Myocyte (in vitro differentiated cells): ENCODE results near the gene DDX51. TPM values are rescaled to one million over a fixed set of nuclear protein-coding genes. Genes with fewer than 3 reads are reported as not detected.

Source experiments
- DNase-seq: peaks from one replicate; pipeline ENCODE4 v3.0.0-alpha.2; 2012; ENCODE audit warnings: low read depth
- total RNA-seq: library from RNA; depleted of rRNA; stranded (reverse); fragments of >200 nt; gene quantifications from 2 replicates; pipeline ENCODE4 v1.2.3, GENCODE V29; 2014

Gene DDX51
- total RNA-seq, 1 donor from 2014 or later = 6.4 TPM

DNA sequence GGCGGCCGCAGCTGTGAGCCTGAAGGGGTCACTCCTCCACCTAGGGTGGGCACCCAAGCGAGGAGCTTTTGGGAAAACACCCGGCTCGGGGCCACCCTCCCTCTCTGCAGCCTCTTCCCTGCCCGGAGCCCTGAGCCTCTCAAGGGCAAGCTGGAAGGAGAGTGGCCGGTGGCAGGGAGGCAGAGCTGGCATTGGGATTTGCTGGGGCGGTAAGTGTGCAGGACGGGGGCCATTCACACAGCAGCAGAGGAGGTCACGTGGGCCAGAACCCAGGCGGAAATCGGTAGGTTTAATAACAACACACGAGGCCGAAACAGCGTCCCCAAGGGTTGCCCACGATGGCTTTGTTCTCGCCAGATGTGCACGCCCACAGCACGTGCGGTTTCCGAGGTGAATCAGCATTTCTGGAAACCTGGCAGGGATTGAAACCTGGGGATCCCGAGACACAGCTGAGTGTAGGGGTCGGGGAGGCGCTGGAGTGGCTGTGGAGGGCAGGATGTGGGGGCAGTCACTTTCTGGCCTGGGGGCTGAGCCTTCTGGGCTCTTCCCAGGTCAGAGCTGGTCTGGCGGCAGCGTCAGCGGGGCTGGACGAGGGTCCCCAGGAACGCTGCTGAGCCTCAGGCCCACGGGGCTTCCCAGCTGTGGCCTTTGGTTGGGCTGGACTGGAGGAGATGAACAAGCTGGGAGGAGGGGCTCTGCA lies 23.6 kb upstream of the DDX51 start:
- DNase-seq = no peak

DNA sequence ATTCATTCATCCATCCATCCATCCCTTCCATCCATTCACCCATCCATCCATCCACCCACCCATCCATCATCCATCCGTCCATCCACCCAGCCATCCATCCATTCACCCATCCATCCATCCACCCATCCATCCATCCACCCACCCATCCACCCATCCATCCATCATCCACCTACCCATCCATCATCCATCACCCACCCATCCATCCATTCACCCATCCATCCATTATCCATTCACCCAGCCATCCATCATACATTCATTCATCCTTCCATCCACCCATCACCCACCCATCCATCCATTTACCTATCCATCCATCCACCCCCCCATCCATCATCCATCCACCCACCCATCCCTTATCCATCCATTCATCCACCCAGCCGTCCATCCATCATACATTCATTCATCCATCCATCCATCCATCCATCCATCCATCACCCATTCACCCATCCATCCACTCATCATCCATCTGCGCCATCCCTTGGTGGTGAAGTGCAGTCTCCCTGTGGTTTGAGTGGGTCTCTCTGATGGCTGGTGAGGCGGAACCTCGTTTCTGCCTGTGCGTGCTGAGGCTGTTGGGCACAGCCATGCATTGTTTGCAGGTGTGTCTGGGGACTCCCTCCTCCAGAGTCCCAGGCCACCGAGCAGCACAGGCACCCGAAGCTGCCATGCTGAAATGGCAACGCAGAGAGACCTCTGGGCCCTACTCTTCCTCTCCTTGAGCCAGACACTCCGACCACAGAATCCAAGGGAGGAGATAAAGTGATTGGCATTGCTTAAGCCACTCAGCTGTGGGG lies 22.9 kb upstream of the DDX51 start:
- no peak for DNase-seq

DNA sequence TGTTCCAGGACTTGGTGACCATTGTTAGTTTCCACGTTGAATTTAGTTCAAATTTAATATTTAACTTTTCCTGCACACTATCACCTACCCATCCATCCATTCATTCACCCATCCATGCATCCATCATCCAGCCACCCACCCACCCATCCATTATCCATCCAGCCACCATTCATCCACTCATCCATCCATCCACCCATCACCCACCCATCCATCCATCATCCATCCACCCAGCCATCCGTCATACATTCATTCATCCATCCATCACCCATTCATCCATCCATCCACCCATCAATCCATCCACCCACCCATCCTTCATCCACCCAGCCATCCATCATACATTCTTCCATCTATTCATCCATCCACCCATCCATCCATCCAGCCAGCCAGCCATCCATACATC lies 22.0 kb upstream of the DDX51 start:
- no peak for DNase-seq

DNA sequence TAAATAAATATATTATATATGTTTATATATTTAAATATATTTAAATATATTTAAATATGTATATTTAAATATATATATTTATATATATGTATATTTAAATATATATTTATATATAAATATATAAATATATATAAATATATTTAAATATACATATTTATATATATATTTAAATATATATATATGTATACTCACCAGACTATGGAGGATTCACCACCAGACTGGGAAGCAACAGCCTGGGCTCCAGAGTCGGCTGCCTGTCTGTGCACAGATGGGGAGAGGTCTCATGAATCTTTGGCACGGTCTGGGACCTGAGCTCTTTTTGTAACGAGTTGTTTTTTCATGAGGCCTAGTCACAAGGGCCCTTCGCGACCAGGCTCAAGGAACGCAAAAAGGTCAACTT lies 21.5 kb upstream of the DDX51 start:
- DNase-seq = no peak

DNA sequence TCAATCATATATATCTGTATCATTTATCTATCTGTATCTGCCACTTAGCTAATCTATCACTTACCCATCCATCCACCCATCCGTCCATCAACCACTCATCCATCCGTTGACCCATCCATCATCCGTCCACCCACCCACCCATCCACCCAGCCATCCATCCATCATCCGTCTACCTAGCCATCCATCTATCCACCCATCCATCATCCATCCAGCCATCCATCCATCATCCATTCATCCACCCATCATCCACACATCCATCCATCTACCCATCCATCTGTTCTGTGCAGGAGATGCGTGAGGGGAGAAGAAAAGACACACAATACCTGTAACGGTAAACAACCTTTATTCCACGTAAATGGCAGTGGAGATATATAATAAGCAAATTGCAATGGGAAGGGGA lies 20.3 kb upstream of the DDX51 start:
- no peak for DNase-seq

DNA sequence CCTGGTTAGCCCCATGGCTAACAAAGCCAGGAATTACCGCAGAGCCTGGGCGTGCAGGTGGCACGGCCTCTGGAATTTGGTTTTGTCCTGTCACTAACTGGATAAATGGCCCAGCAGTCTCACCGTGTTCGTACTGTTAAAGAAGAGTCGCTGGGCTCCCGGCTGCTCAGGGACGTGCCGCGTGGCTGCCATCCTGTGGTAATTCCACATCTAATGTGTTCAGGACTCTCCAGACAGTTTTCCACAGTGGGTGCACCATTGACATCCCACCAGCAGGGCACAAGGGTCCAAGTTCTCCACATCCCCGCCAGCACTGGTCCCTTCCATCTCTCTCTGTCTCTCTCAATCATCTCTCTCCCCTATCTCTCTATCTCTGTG lies 19.8 kb upstream of the DDX51 start:
- peak; percentile 23 for DNase-seq

DNA sequence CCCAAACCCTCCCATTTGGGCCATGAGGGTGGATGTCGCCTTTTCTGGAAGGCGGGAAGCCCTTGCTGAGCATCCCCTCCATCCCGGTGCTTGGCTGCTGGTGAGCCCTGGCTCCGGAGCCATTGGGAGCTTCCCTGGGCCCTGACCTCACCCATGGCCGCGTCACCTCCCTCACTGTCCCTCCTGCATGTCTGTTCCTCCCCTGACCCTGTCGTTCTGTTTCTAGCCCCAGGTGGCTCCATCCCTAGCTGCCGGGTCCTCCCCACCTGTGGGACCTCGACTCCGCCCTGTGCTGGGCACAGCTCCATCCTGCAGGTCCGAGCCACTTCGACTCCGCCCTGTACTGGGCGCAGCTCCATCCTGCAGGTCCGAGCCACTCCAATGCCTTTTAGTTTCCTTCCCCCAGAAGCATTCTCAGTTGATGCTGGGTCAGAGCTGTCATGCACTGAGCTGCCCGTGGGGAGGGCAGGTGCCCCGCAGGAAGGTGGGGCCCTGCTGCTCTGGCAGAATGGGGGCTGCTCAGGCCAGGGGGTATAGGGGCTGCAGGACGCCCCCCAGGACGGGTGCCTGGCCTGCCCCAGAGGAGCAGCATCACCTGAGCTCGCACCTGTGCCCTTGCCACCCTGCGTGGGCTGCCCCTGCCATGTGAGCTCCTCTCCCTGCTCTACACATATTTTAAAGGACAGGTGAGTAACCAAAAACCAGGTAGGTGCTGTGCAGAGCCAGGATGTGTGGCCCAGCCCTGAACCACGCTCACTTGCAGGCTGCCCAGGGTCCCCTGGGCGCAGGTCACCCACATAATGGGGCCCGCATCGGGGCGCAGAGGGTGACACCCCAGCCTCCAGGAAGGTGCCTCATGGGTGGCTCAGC lies 19.2 kb upstream of the DDX51 start:
- no peak for DNase-seq

DNA sequence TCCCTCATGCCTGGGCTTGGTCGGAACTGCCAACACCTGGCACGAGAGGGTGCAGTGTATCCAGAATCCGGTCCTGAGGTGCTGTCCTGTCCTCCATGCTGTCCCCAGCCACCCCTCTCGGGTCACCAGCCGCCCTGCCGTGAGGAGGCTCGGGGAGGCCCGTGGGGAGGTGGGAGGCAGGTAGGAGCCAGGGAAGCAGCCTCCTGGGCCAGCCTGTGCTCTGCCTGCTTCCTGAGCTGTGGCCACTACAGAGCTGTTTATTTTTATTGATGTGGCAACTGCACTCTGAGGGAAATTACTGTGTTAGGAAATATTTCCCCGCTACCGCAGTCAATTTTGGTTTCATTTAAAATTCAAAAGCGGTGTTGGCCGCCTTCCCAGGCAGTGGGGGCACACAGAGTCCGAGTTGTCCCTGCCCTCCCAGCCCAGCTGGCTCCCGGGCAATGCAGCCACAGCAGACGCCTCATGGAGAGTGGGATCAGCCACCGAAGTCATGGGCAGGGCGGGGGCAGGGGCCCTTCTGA lies 18.5 kb upstream of the DDX51 start:
- peak; percentile 94 for DNase-seq

DNA sequence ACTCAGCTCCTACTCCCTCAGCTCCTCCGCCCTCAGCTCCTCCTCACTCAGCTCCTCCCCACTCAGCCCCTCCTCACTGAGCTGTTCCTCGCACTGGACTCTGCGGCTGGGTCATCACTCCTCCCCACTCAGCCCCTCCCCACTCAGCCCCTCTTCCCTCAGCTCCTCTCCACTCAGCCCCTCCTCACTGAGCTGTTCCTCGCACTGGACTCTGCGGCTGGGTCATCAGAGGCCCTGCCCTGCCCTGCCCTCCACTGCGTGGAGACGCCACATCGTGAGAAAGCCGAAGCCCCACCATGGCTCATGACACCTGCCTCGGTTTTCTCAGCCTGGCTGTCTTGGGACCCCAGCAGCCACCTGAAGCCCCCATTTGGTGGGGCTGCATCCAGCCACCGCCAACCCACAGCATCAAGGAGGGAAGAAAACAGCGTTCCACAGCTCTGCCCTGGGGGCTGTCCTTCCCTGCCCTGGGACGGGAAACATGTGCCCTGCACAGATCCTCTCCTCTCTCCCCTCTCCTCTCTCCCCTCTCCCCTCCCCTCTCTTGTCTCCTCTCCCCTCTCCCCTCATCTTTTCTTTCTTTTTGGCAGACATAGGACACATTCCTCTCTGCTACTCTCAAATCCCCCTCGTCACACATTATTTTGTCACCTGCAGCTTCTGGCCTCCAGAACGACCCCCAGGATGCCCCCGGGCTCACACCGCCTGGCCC lies 17.8 kb upstream of the DDX51 start:
- no peak for DNase-seq

DNA sequence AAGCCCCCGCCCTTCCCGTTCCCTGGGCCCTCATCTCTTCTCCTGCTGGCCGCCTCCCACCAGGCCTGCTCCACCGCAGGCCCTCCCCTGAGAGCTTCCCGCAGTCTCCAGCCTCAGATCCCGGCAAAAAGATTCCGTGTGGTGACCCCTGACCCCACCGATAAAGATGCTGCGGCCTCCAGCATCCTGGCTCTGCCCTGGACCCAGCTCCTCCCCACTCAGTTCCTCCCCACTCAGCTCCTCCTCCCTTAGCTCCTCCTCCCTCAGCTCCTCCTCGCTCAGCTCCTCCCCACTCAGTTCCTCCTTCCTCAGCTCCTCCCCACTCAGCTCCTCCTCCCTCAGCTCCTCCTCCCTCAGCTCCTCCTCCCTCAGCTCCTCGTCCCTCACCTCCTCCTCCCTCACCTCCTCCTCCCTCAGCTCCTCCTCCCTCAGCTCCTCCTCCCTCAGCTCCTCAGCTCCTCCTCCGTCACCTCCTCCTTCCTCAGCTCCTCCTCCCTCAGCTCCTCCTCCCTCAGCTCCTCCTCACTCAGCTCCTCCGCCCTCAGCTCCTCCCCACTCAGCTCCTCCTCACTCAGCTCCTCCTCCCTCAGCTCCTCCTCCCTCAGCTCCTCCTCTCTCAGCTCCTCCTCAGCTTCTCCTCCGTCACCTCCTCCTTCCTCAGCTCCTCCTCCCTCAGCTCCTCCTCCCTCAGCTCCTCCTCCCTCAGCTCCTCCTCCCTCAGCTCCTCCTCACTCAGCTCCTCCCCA lies 17.1 kb upstream of the DDX51 start:
- DNase-seq = no peak

DNA sequence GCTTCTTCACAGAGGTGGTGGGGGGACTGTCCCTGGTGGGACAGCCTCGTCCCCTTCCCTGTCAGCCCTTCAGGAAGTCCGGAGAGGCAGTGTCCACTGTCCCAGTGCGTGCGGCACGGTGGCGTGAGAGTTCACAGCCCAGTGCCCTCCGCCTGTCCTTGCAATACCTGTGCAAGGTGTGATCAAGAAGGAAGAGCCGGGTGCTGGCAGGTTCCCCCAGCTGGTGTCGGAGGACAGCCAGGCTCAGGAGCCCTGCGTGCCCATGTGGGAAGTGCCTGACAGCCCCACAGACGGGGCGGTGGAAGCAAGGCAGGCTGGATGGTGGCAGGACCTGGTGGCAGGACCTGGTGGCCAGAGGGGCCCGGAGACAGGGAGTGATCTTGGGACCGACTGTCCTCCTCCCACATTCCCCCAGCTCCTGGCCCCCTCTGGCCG lies 16.5 kb upstream of the DDX51 start:
- no peak for DNase-seq

DNA sequence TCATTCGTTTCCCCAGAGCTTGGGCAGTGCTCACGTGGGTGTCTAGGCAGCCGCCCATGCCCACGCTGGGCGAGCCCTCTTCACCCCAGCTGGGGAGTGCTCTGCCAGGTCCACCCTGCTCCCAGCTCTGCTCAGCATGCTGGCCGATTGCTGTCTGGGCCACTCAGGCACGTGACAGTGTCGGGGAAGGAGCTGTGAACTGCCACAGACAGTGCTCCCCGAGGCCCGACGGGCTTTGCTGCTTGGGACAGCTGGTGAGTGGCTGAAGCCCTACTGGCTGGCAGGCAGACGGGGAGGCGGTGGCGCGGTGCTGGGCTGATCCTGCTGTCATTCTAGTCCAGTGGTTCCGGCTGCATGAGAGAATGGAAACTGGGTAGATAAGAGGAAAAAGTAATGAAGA lies 15.9 kb upstream of the DDX51 start:
- peak; percentile 28 for DNase-seq

DNA sequence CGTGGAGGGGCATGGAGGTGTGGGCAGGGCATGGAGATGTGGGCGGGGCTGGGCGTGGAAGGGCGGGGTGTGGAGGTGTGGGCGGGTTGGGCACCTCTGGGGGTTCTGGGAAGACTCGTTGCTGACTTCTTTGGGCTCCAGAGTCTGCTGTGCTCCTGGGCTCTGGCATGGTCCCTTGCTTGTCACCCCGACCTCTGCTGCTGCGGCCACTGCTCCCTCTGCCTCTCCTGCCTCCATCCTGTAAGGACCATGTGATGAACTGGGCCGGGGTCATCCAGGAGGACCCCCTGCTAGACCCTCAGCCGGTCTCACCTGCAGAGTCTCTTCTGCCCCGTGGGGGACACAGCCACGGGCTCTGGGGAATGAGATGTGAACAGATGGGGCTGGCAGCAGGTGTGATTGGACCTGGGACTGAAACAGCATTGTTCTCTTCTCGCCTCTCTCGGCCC lies 15.5 kb upstream of the DDX51 start:
- DNase-seq = no peak

DNA sequence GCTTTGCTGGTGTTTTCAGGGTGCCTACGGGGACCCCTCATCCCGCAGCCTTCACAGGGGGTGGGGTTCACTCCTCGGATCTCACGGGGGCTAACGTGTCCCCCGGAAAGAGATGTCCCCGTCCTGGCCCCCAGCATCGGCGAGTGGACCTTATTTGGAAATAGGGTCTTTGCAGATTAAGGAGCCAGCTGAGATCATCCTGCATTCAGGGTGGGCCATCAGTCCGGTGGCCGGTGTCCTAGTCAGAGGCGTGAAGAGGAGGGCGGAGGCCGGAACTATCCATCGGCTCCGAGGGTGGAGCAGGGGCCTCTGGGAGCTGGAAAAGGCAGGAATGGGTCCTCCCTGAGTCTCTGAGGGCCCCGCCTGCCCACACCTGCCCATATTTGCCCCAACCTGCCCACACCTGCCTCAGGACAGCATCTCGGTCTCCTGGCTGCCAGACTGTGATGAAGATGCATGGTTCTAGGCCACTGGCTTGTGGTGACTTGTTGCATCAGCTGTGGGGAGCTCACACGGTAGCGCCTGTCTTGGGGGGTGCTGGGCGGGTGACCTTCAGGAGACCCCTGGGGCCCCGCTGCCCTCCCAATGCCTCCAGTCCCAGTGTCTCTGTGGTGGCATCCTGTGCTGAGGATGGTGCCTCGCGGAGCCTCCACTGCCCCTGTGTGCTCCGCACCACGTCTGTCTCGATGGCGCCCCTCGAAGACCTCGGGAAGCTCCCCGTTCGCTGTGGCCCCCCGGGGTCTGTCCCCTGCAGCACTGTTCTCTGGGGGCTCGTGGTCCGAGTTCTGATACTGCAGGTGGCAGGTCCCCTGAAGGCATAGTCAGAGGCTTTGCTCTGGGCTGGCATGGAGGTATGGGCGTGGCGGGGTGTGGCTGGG lies 14.8 kb upstream of the DDX51 start:
- DNase-seq = no peak

DNA sequence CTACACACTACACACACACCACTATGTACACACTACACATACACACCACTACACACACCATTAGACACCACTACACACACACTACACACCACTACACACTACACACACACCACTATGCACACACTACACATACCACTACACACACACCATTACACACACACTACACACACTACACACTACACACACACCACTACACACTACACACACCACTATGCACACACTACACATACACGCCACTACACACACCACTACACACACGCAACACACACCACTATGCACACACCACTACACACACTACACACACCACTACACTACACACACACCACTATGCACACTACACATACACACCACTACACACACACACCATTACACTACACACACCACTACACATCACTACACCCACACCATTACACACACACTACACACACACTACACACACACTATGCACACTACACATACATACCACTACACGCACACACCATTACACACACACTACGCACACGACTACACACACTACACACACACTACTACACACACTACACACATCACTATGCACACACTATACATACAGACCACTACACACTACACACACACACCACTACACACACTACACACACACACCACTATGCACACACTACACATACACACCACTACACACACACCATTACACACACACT lies 13.8 kb upstream of the DDX51 start:
- no peak for DNase-seq

DNA sequence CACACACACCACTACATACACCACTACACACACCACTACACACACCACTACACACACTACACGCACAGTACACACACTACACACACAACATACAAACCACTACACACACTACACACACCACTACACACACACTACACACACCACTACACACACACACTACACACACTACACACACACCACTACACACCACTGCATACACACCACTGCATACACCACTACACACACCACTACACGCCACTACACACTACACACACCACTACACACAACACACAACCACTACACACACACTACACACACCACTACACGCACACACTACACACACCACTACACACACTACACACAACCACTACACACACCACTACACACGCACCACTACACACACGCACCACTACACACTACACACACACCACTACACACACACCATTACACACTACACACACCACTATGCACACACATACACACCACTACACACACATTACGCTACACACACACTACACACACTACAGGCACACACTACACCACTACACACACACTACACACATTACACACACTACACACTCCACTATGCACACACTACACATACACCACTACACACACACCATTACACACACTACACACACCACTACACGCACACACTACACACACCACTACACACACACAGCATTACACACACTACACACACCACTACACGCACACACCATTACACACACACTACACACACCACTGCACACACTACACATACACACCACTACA lies 12.6 kb upstream of the DDX51 start:
- DNase-seq = no peak

DNA sequence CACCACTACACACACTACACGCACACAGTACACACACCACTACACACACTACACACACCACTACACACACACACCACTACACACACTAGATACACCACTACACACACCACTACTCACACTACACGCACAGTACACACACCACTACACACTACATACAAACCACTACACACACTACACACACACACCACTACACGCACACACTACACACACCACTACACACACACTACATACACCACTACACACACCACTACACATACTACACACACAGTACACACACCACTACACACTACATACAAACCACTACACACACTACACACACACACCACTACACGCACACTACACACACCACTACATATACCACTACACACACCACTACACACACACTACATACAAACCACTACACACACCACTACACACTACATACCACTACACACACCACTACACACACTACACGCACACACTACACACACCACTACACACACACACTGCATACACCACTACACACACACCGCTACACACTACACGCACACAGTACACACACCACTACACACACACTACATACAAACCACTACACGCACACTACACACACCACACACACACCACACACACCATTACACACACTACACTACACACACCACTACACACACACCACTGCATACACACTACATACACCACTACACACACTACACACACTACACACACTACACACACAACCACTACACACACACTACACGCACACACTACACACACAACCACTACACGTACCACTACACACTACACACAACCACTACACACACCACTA lies 11.9 kb upstream of the DDX51 start:
- no peak for DNase-seq
